Sigmoid colon (tissue), 7 donors: ENCODE measurements around the gene NOP16. TPM values are rescaled to one million over a fixed set of nuclear protein-coding genes. Genes with fewer than 3 reads are reported as not detected.

Source experiments
- DNase-seq: peaks from one replicate; pipeline ENCODE4 v3.0.0-alpha.2; 2019
- H3K27ac ChIP-seq, 4 donors: fragments of 200-600 bp; sonication (generic); one replicate each; pipeline ENCODE4 v1.5.1; 2016 to 2019; ENCODE audit warnings: mild to moderate bottlenecking in 1 of 4
- H3K27me3 ChIP-seq, 3 donors: fragments of 200-600 bp; sonication (generic); one replicate each; pipeline ENCODE4 v1.5.1; 2019; ENCODE audit warnings: mild to moderate bottlenecking in 1 of 3
- H3K36me3 ChIP-seq, 4 donors: fragments of 200-600 bp; sonication (generic); one replicate each; pipeline ENCODE4 v1.5.1; 2016 to 2019
- H3K4me1 ChIP-seq, 4 donors: fragments of 200-600 bp; sonication (generic); one replicate each; pipeline ENCODE4 v1.5.1; 2017 to 2019
- H3K4me3 ChIP-seq, 4 donors: fragments of 200-600 bp; sonication (generic); one replicate each; pipeline ENCODE4 v1.5.1; 2017 to 2019; ENCODE audit warnings: mild to moderate bottlenecking in 2 of 4, moderate library complexity in 1 of 4
- H3K9me3 ChIP-seq, 4 donors: fragments of 200-600 bp in 3 of 4; sonication (generic) in 3 of 4; one replicate each; pipeline versions ENCODE4 v1.5.1 to v1.6.1; 2013 to 2019
- CTCF ChIP-seq, 4 experiments: fragments of 450-650 bp in 3 of 4; fragments of 200-600 bp in 1 of 4; IDR thresholded peaks; one replicate each; pipeline ENCODE4 v1.5.1; 2016 to 2019; ENCODE audit warnings: antibody characterized with exemption in 4 of 4, mild to moderate bottlenecking in 3 of 4, moderate library complexity in 2 of 4
- EP300 ChIP-seq, 4 donors: sonication (generic); formaldehyde crosslinking; IDR thresholded peaks; one replicate each; pipeline ENCODE4 v1.6.1; 2017; ENCODE audit warnings: antibody characterized with exemption in 4 of 4
- POLR2A ChIP-seq, 2 donors: fragments of 450-650 bp; IDR thresholded peaks; one replicate each; pipeline ENCODE4 v1.6.1; 2016; ENCODE audit warnings: antibody characterized with exemption in 2 of 2, mild to moderate bottlenecking in 2 of 2, moderate library complexity in 2 of 2
- POLR2AphosphoS5 ChIP-seq, 4 donors: sonication (generic); formaldehyde crosslinking; IDR thresholded peaks; one replicate each; pipeline ENCODE4 v1.6.1; 2017; ENCODE audit warnings: antibody characterized with exemption in 4 of 4
- WGBS, 2 donors: extraction: QIAGEN DNeasy Blood & Tissue Kit; methylation state at CpG; one replicate each; pipeline ENCODE4 v1.1.7; 2013; 5-methylcytosine and 5-hydroxymethylcytosine counted together
- intact Hi-C: fragments of 100-400 bp; cut with DNase I; formaldehyde crosslinking; loops from one replicate; pipeline ENCODE4 v1.15.1; 2023
- polyA plus RNA-seq, 3 donors: library from polyadenylated mRNA; stranded (reverse); fragments of 200-250 nt; gene quantifications; one replicate each; pipeline ENCODE4 v1.2.3, GENCODE V29; 2013
- total RNA-seq, 4 donors: library from RNA; depleted of rRNA; stranded (reverse); fragments of >200 nt; gene quantifications; one replicate each; pipeline ENCODE4 v1.1.0, GENCODE V29; 2016
- donor health status: healthy with polysubstance abuse.
- donor health status: Bipolar disorder and iron deficiency.
- donor health status: healthy.

The NOP16 gene
- total and polyA plus RNA-seq, 7 donors: 4.4 to 50.7 (median 17.8) TPM

- Histone ChIP-seq H3K4me1 (peaks cover 0 to 28% (median 20%) of the 10 kb centered on the region in 4 donors), H3K27ac (no peak overlapping the region), H3K27me3 (no peaks in the 10 kb centered on the region), H3K4me3 (no peak overlapping the region), H3K9me3 (no peaks in the 10 kb centered on the region), H3K36me3 (peaks cover 0 to 43% (median 2%) of the 10 kb centered on the region in 4 donors)
- 66% methylated on average over 4 of the region's 4 CpGs for WGBS, 2 donors
- intact Hi-C loops: loop anchor here (5.0 kb wide), 1 partner anchor 178 kb away; the partner anchor contains the start of gene RNF44
- DNase-seq: no peak
- TF ChIP-seq POLR2AphosphoS5 (IDR thresholded peaks at IDR 0.05) (no peak), EP300 (IDR thresholded peaks at IDR 0.05) (no peak), CTCF (IDR thresholded peaks at IDR 0.05) (no peak), POLR2A (IDR thresholded peaks at IDR 0.05) (no peak)
These were observed 28.7 kb downstream of the NOP16 start for GRCh38 chr5:176359658-176360057.

GRCh38 chr5:176356179-176356566, 32.2 kb downstream of the NOP16 start:
- no peaks in the 10 kb centered on the region for H3K9me3 ChIP-seq
- peaks cover 0 to 18% (median 14%) of the 10 kb centered on the region in 4 donors for H3K4me1 ChIP-seq
- H3K27me3 ChIP-seq: no peaks in the 10 kb centered on the region
- no peak for DNase-seq
- H3K36me3 ChIP-seq: peaks cover 7 to 77% (median 14%) of the 10 kb centered on the region in 4 donors
- no peak overlapping the region for H3K27ac ChIP-seq
- 95 to 97% methylated on average over 3 of the region's 3 CpGs for WGBS, 2 donors
- intact Hi-C loops: no loop called here
- no peak for TF ChIP-seq CTCF (IDR thresholded peaks at IDR 0.05)
- no peak for TF ChIP-seq POLR2AphosphoS5 (IDR thresholded peaks at IDR 0.05)
- TF ChIP-seq EP300 (IDR thresholded peaks at IDR 0.05): no peak
- TF ChIP-seq POLR2A (IDR thresholded peaks at IDR 0.05): no peak
- no peak overlapping the region for H3K4me3 ChIP-seq

- Histone ChIP-seq H3K36me3 (peaks cover 7 to 83% (median 18%) of the 10 kb centered on the region in 4 donors), H3K4me3 (no peak overlapping the region), H3K27ac (no peak overlapping the region), H3K4me1 (peaks cover 0 to 14% (median 10%) of the 10 kb centered on the region in 4 donors), H3K27me3 (no peaks in the 10 kb centered on the region), H3K9me3 (no peaks in the 10 kb centered on the region)
- intact Hi-C loops: no loop called here
- TF ChIP-seq CTCF (IDR thresholded peaks at IDR 0.05) (no peak), POLR2AphosphoS5 (IDR thresholded peaks at IDR 0.05) (no peak), EP300 (IDR thresholded peaks at IDR 0.05) (no peak), POLR2A (IDR thresholded peaks at IDR 0.05) (no peak)
- WGBS, 2 donors: 91 to 93% methylated on average over 16 of the region's 16 CpGs
- DNase-seq: no peak
These were observed 32.8 kb downstream of the NOP16 start for GRCh38 chr5:176355400-176356178.

GRCh38 chr5:176353533-176353932, 34.9 kb downstream of the NOP16 start:
- WGBS, 2 donors: 95 to 97% methylated on average over 4 of the region's 4 CpGs
- Histone ChIP-seq H3K4me3 (no peak overlapping the region), H3K9me3 (no peaks in the 10 kb centered on the region), H3K27ac (no peak overlapping the region), H3K36me3 (peaks cover 14 to 97% (median 33%) of the 10 kb centered on the region in 4 donors), H3K4me1 (no peaks in the 10 kb centered on the region), H3K27me3 (no peaks in the 10 kb centered on the region)
- no peak for DNase-seq
- intact Hi-C loops: no loop called here
- TF ChIP-seq CTCF (IDR thresholded peaks at IDR 0.05) (no peak), POLR2AphosphoS5 (IDR thresholded peaks at IDR 0.05) (no peak), EP300 (IDR thresholded peaks at IDR 0.05) (no peak), POLR2A (IDR thresholded peaks at IDR 0.05) (no peak)
